Tibial nerve (tissue), 4 donors: ENCODE data around the gene GAK. TPM values are rescaled to one million over a fixed set of nuclear protein-coding genes. Genes with fewer than 3 reads are reported as not detected.

Experiments
- DNase-seq, 2 donors: peaks; one replicate each; pipeline ENCODE4 v3.0.0-alpha.2; 2019; ENCODE audit warnings: low spot score in 2 of 2
- H3K27ac ChIP-seq, 4 donors: fragments of 200-600 bp; sonication (generic) in 3 of 4; one replicate each; pipeline ENCODE4 v1.5.1; 2017 to 2019; ENCODE audit warnings: mild to moderate bottlenecking in 1 of 4
- H3K27me3 ChIP-seq, 2 donors: fragments of 200-600 bp; sonication (generic) in 1 of 2; one replicate each; pipeline versions ENCODE4 v1.5.1 to v1.6.0; 2017 to 2019
- H3K36me3 ChIP-seq, 3 donors: fragments of 200-600 bp; sonication (generic); one replicate each; pipeline ENCODE4 v1.5.1; 2018 to 2019
- H3K4me1 ChIP-seq, 4 donors: fragments of 200-600 bp; sonication (generic) in 3 of 4; one replicate each; pipeline ENCODE4 v1.5.1; 2017 to 2019
- H3K4me3 ChIP-seq, 4 donors: fragments of 200-600 bp; sonication (generic) in 3 of 4; one replicate each; pipeline ENCODE4 v1.5.1; 2017 to 2019; ENCODE audit warnings: mild to moderate bottlenecking in 1 of 4, moderate library complexity in 1 of 4
- H3K9me3 ChIP-seq, 4 donors: fragments of 200-600 bp; sonication (generic) in 3 of 4; one replicate each; pipeline ENCODE4 v1.5.1; 2017 to 2019
- EP300 ChIP-seq, 2 donors: sonication (generic); formaldehyde crosslinking; IDR thresholded peaks; one replicate each; pipeline ENCODE4 v1.6.1; 2017; ENCODE audit warnings: antibody characterized with exemption in 2 of 2, mild to moderate bottlenecking in 1 of 2
- POLR2A ChIP-seq, 2 donors: fragments of 450-650 bp; IDR thresholded peaks; one replicate each; pipeline ENCODE4 v1.6.1; 2017; ENCODE audit warnings: antibody characterized with exemption in 2 of 2, mild to moderate bottlenecking in 2 of 2, moderate library complexity in 2 of 2
- WGBS, 2 donors: methylation state at CpG; one replicate each; pipeline ENCODE4 v1.1.5; 2018; 5-methylcytosine and 5-hydroxymethylcytosine counted together
- total RNA-seq, 4 donors: library from RNA; depleted of rRNA; stranded (reverse); fragments of >200 nt; gene quantifications; one replicate each; pipeline ENCODE4 v1.1.0, GENCODE V29; 2016
- TF ChIP-seq, protein P1 (sequence below), 5 experiments: fragments of 200-600 bp in 3 of 5; fragments of 450-650 bp in 2 of 5; sonication (generic) in 3 of 5; IDR thresholded peaks; one replicate each; pipeline ENCODE4 v1.5.1; 2016 to 2019; ENCODE audit warnings: antibody characterized with exemption in 5 of 5, mild to moderate bottlenecking in 3 of 5, moderate library complexity in 2 of 5

Gene GAK
- total RNA-seq, 4 donors from 2014 or later = 92.3 to 177 (median 127) TPM

DNA sequence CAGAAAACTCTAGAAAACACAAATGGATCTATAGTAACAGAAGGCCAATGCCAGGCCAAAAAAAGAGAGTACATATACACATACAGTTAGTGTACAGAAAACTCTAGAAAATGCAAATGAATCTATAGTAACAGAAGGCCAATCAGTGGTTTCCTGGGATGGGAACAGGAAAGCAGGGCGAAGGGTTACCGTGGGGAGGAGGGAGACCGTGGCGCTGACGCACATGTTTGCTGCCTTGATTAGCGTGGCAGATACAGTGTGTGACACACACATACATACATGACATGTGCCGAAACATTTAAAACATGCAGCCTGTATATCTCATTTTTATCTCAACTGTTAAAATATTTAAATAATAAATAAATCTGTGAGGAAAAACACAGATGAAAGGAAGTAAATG lies 14.7 kb downstream of the GAK start:
- TF ChIP-seq POLR2A (IDR thresholded peaks at IDR 0.05) (no peak), EP300 (IDR thresholded peaks at IDR 0.05) (no peak)
- TF ChIP-seq, protein P1, sequence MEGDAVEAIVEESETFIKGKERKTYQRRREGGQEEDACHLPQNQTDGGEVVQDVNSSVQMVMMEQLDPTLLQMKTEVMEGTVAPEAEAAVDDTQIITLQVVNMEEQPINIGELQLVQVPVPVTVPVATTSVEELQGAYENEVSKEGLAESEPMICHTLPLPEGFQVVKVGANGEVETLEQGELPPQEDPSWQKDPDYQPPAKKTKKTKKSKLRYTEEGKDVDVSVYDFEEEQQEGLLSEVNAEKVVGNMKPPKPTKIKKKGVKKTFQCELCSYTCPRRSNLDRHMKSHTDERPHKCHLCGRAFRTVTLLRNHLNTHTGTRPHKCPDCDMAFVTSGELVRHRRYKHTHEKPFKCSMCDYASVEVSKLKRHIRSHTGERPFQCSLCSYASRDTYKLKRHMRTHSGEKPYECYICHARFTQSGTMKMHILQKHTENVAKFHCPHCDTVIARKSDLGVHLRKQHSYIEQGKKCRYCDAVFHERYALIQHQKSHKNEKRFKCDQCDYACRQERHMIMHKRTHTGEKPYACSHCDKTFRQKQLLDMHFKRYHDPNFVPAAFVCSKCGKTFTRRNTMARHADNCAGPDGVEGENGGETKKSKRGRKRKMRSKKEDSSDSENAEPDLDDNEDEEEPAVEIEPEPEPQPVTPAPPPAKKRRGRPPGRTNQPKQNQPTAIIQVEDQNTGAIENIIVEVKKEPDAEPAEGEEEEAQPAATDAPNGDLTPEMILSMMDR (IDR thresholded peaks at IDR 0.05) = no peak
- no peak for DNase-seq

DNA sequence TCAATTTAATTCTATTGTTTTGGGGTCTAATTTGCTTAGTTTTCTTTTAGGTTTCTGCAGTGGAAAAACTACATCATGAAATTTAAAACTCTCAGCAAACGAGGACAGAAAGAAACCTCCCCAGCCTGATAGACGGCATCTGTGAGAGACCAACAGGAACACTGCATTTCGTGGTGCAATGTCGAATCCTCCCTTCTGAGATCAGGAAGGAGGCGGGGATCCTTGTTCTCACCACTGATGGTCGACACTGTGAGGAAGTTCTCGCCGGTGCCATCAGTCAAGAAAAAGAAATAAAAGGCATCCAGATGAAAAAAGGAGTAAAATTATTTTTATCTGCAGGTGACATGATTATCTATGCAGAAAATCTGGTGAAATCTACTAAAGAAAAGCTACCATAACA lies 16.5 kb downstream of the GAK start:
- Histone ChIP-seq H3K4me3 (peak overlapping the region in 1 of 4 donors; percentile 12), H3K4me1 (peaks cover 0 to 43% (median 8%) of the 10 kb centered on the region in 4 donors), H3K9me3 (no peaks in the 10 kb centered on the region), H3K27me3 (no peaks in the 10 kb centered on the region), H3K27ac (peak overlapping the region in 2 of 4 donors; percentile 28 to 41), H3K36me3 (peaks cover 0 to 18% (median 7%) of the 10 kb centered on the region in 3 donors)
- DNase-seq = peak in 1 of 2 donors; percentile 56
- TF ChIP-seq EP300 (IDR thresholded peaks at IDR 0.05) = no peak
- TF ChIP-seq, protein P1 (IDR thresholded peaks at IDR 0.05) = no peak
- no peak for TF ChIP-seq POLR2A (IDR thresholded peaks at IDR 0.05)
- 38 to 39% methylated on average over 8 of the region's 8 CpGs for WGBS, 2 donors

More for the DNA sequence above, 14.7 kb downstream of the GAK start:
- WGBS, 2 donors = 96 to 97% methylated on average over 7 of the region's 7 CpGs
- no peaks in the 10 kb centered on the region for H3K27me3 ChIP-seq
- H3K4me1 ChIP-seq = peaks cover 0 to 36% (median 9%) of the 10 kb centered on the region in 4 donors
- no peak overlapping the region for H3K4me3 ChIP-seq
- H3K36me3 ChIP-seq = peaks cover 0 to 4% (median 0%) of the 10 kb centered on the region in 3 donors
- no peak overlapping the region for H3K27ac ChIP-seq
- H3K9me3 ChIP-seq = no peaks in the 10 kb centered on the region

DNA sequence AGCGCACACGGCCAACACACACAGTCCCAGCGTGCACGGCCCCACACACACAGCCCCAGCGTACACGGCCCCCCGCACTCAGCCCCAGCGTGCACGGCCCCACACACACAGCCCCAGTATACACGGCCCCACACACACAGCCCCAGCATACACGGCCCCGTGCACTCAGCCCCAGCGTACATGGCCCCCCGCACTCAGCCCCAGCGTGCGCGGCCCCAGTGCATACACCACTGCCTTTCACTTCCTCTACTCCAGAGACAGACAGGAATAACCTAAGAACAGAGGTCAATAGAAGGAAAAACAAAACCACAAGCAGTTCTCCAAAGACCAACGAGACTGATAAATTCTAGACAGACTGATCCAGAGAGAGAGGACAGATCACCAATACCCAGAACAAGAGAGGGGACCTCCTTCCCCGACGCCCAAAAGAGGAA lies 17.1 kb downstream of the GAK start:
- H3K4me3 ChIP-seq = peak overlapping the region in 1 of 4 donors; percentile 12
- no peak for TF ChIP-seq POLR2A (IDR thresholded peaks at IDR 0.05)
- no peak for TF ChIP-seq EP300 (IDR thresholded peaks at IDR 0.05)
- TF ChIP-seq, protein P1 (IDR thresholded peaks at IDR 0.05) = no peak
- H3K36me3 ChIP-seq = peaks cover 0 to 22% (median 7%) of the 10 kb centered on the region in 3 donors
- H3K27ac ChIP-seq = peak overlapping the region in 2 of 4 donors; percentile 28 to 41
- WGBS, 2 donors = 33 to 44% methylated on average over 16 to 20 of the region's 20 CpGs
- H3K27me3 ChIP-seq = no peaks in the 10 kb centered on the region
- no peak for DNase-seq
- no peaks in the 10 kb centered on the region for H3K9me3 ChIP-seq
- H3K4me1 ChIP-seq = peaks cover 0 to 43% (median 8%) of the 10 kb centered on the region in 4 donors

DNA sequence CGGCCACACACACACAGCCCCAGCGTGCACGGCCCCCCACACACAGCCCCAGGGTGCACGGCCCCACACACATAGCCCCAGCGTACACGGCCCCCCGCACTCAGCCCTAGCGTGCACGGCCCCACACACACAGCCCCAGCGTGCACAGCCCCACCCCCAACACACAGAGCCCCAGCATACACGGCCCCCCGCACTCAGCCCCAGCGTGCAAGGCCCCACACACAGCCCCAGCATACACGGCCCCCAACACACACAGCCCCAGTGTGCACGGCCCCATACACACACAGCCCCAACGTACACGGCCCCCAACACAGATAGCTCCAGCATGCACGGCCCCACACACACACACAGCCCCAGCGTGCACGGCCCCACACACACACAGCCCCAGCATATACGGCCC lies 17.6 kb downstream of the GAK start:
- H3K27me3 ChIP-seq = no peaks in the 10 kb centered on the region
- 70% methylated on average over 6 of the region's 21 CpGs; no CpG with 5 or more reads in 1 of the 2 donors for WGBS, 2 donors
- DNase-seq = no peak
- TF ChIP-seq POLR2A (IDR thresholded peaks at IDR 0.05) (no peak), EP300 (IDR thresholded peaks at IDR 0.05) (no peak)
- TF ChIP-seq, protein P1 (IDR thresholded peaks at IDR 0.05) = no peak
- peaks cover 0 to 43% (median 8%) of the 10 kb centered on the region in 4 donors for H3K4me1 ChIP-seq
- no peaks in the 10 kb centered on the region for H3K9me3 ChIP-seq
- no peak overlapping the region for H3K4me3 ChIP-seq
- peaks cover 0 to 27% (median 10%) of the 10 kb centered on the region in 3 donors for H3K36me3 ChIP-seq
- H3K27ac ChIP-seq = no peak overlapping the region

DNA sequence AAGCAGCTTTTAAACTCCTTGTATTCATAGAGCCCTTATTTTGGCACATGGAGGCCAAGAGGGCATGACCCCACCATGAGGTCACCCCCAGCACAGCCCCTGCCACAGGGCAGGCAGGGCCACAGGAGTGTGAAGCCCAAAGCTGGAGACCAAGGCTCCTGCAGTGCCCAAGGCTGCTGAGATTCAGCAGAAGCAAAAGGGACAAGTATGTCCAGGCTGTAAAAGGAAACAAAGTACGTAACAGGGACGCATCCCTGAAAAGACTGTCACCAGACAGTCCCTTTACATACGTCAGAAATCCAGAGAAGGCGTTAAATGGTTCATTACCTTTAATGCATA lies 18.9 kb downstream of the GAK start:
- Histone ChIP-seq H3K27me3 (no peaks in the 10 kb centered on the region), H3K4me3 (no peak overlapping the region), H3K36me3 (peaks cover 0 to 40% (median 10%) of the 10 kb centered on the region in 3 donors), H3K27ac (peak overlapping the region in 2 of 4 donors; percentile 22 to 60), H3K4me1 (peaks cover 0 to 43% (median 8%) of the 10 kb centered on the region in 4 donors), H3K9me3 (no peaks in the 10 kb centered on the region)
- TF ChIP-seq, protein P1 (IDR thresholded peaks at IDR 0.05) = no peak
- no peak for TF ChIP-seq POLR2A (IDR thresholded peaks at IDR 0.05)
- TF ChIP-seq EP300 (IDR thresholded peaks at IDR 0.05) = no peak
- no peak for DNase-seq
- WGBS, 2 donors = 69 to 74% methylated on average over 4 of the region's 4 CpGs
